Sigmoid colon (tissue), 7 donors: ENCODE measurements around the gene SPOCD1. TPM values are rescaled to one million over a fixed set of nuclear protein-coding genes. Genes with fewer than 3 reads are reported as not detected.
A peak's percentile ranks its signal among the peaks of the same experiment; 100 is the strongest.

Experiments used
- DNase-seq: peaks from one replicate; pipeline ENCODE4 v3.0.0-alpha.2; 2019
- H3K27ac ChIP-seq, 4 donors: fragments of 200-600 bp; sonication (generic); one replicate each; pipeline ENCODE4 v1.5.1; 2016 to 2019; ENCODE audit warnings: mild to moderate bottlenecking in 1 of 4
- H3K27me3 ChIP-seq, 3 donors: fragments of 200-600 bp; sonication (generic); one replicate each; pipeline ENCODE4 v1.5.1; 2019; ENCODE audit warnings: mild to moderate bottlenecking in 1 of 3
- H3K36me3 ChIP-seq, 4 donors: fragments of 200-600 bp; sonication (generic); one replicate each; pipeline ENCODE4 v1.5.1; 2016 to 2019
- H3K4me1 ChIP-seq, 4 donors: fragments of 200-600 bp; sonication (generic); one replicate each; pipeline ENCODE4 v1.5.1; 2017 to 2019
- H3K4me3 ChIP-seq, 4 donors: fragments of 200-600 bp; sonication (generic); one replicate each; pipeline ENCODE4 v1.5.1; 2017 to 2019; ENCODE audit warnings: mild to moderate bottlenecking in 2 of 4, moderate library complexity in 1 of 4
- H3K9me3 ChIP-seq, 4 donors: fragments of 200-600 bp in 3 of 4; sonication (generic) in 3 of 4; one replicate each; pipeline versions ENCODE4 v1.5.1 to v1.6.1; 2013 to 2019
- EP300 ChIP-seq, 4 donors: sonication (generic); formaldehyde crosslinking; IDR thresholded peaks; one replicate each; pipeline ENCODE4 v1.6.1; 2017; ENCODE audit warnings: antibody characterized with exemption in 4 of 4
- POLR2A ChIP-seq, 2 donors: fragments of 450-650 bp; IDR thresholded peaks; one replicate each; pipeline ENCODE4 v1.6.1; 2016; ENCODE audit warnings: antibody characterized with exemption in 2 of 2, mild to moderate bottlenecking in 2 of 2, moderate library complexity in 2 of 2
- POLR2AphosphoS5 ChIP-seq, 4 donors: sonication (generic); formaldehyde crosslinking; IDR thresholded peaks; one replicate each; pipeline ENCODE4 v1.6.1; 2017; ENCODE audit warnings: antibody characterized with exemption in 4 of 4
- WGBS, 2 donors: extraction: QIAGEN DNeasy Blood & Tissue Kit; methylation state at CpG; one replicate each; pipeline ENCODE4 v1.1.7; 2013; 5-methylcytosine and 5-hydroxymethylcytosine counted together
- intact Hi-C: fragments of 100-400 bp; cut with DNase I; formaldehyde crosslinking; loops from one replicate; pipeline ENCODE4 v1.15.1; 2023
- polyA plus RNA-seq, 3 donors: library from polyadenylated mRNA; stranded (reverse); fragments of 200-250 nt; gene quantifications; one replicate each; pipeline ENCODE4 v1.2.3, GENCODE V29; 2013
- total RNA-seq, 4 donors: library from RNA; depleted of rRNA; stranded (reverse); fragments of >200 nt; gene quantifications; one replicate each; pipeline ENCODE4 v1.1.0, GENCODE V29; 2016
- TF ChIP-seq, protein P1 (sequence below), 4 experiments: fragments of 450-650 bp in 3 of 4; fragments of 200-600 bp in 1 of 4; IDR thresholded peaks; one replicate each; pipeline ENCODE4 v1.5.1; 2016 to 2019; ENCODE audit warnings: antibody characterized with exemption in 4 of 4, mild to moderate bottlenecking in 3 of 4, moderate library complexity in 2 of 4
- donor health status: healthy with polysubstance abuse.
- donor health status: Bipolar disorder and iron deficiency.
- donor health status: healthy.

SPOCD1 gene
- total and polyA plus RNA-seq, 7 donors: 0.14 to 0.70 (median 0.55) TPM; not detected in 4

DNA sequence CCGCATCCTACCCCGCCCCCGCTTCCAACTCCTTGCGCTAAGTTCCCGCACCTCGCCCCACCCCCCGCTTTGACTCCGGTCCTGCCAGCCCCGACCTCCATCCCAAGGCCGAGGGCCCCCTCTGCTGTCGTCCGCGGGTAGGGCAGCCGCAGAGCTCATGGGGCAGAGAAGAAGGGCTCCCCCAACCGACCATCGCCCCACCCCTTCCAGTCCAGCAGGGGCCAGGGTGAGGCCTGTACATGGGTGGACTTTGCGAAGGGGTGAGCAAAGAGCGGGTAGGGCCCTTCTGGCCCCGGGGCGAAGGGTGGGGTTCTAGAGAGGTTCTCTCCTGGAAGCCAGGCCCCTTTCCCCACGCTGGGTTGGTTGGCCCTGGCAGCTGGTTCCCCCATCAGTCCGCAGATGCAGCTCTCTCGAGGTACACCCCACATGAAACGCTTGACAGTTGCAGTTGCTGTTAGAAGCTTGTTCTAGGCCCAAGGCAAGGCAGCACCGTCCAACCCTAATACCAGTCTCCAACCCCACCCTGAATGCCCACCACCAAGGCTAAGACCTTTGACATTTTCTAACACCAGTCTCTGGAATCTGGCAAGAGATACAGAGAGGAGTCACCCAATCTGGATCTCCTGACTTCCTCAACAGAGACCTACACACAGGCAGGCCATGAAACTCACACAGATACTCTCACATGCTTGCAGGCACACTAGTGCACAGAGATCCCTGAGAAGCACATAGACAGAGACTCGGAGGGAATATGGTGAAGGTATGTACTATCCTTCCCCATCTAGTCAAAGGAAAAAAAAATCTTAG, 26.4 kb downstream of the SPOCD1 start:
- no peak for TF ChIP-seq EP300 (IDR thresholded peaks at IDR 0.05)
- TF ChIP-seq, protein P1, sequence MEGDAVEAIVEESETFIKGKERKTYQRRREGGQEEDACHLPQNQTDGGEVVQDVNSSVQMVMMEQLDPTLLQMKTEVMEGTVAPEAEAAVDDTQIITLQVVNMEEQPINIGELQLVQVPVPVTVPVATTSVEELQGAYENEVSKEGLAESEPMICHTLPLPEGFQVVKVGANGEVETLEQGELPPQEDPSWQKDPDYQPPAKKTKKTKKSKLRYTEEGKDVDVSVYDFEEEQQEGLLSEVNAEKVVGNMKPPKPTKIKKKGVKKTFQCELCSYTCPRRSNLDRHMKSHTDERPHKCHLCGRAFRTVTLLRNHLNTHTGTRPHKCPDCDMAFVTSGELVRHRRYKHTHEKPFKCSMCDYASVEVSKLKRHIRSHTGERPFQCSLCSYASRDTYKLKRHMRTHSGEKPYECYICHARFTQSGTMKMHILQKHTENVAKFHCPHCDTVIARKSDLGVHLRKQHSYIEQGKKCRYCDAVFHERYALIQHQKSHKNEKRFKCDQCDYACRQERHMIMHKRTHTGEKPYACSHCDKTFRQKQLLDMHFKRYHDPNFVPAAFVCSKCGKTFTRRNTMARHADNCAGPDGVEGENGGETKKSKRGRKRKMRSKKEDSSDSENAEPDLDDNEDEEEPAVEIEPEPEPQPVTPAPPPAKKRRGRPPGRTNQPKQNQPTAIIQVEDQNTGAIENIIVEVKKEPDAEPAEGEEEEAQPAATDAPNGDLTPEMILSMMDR (IDR thresholded peaks at IDR 0.05): peak; percentile 93 to 98 (median 96)
- TF ChIP-seq POLR2AphosphoS5 (IDR thresholded peaks at IDR 0.05): peak in 2 of 4 donors; percentile 35 to 44
- TF ChIP-seq POLR2A (IDR thresholded peaks at IDR 0.05): no peak
- WGBS, 2 donors: 9 to 15% methylated on average over 26 of the region's 26 CpGs
- DNase-seq: peak; percentile 97
- intact Hi-C loops: loop anchor here (1.0 to 5.0 kb wide), 5 partner anchors 27 to 227 kb away; no protein-coding TSS in a partner anchor
- H3K4me3 ChIP-seq: peak overlapping the region; percentile 44 to 67 (median 60)
- no peaks in the 10 kb centered on the region for H3K9me3 ChIP-seq
- H3K27me3 ChIP-seq: no peaks in the 10 kb centered on the region
- no peaks in the 10 kb centered on the region for H3K36me3 ChIP-seq
- peak overlapping the region; percentile 80 to 84 (median 82) for H3K27ac ChIP-seq
- H3K4me1 ChIP-seq: peaks cover 0 to 9% (median 4%) of the 10 kb centered on the region in 4 donors

DNA sequence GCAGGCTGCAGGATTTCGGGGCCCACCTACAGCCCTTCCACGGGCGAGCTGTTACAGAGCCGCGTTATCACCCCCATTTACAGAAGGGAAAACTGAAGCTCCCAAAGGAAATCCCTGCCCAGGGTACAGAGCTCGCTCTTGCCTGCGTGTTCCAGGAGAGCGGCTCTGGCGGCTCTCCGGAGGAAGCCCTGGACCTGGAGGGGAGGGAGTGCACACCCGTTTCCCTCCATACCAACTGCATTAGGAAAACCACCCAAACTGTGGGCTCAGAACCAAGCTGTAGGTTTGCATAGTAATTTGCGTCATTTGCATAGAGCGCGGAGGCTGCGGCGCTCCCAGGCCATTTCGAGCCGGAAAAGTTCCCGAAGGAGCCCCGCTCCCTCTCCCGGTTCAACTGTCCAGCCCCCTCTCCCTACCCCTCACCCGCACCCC, 27.0 kb downstream of the SPOCD1 start:
- intact Hi-C loops: loop anchor here (1.0 to 5.0 kb wide), 5 partner anchors 27 to 227 kb away; no protein-coding TSS in a partner anchor
- WGBS, 2 donors: 1% methylated on average over 22 of the region's 22 CpGs
- DNase-seq: no peak
- Histone ChIP-seq H3K27me3 (no peaks in the 10 kb centered on the region), H3K36me3 (no peaks in the 10 kb centered on the region), H3K4me3 (peak overlapping the region; percentile 44 to 67 (median 60)), H3K9me3 (no peaks in the 10 kb centered on the region), H3K27ac (peak overlapping the region; percentile 80 to 84 (median 82)), H3K4me1 (peaks cover 0 to 9% (median 4%) of the 10 kb centered on the region in 4 donors)
- TF ChIP-seq POLR2A (IDR thresholded peaks at IDR 0.05) (no peak), EP300 (IDR thresholded peaks at IDR 0.05) (no peak), POLR2AphosphoS5 (IDR thresholded peaks at IDR 0.05) (no peak)
- TF ChIP-seq, protein P1 (IDR thresholded peaks at IDR 0.05): no peak

DNA sequence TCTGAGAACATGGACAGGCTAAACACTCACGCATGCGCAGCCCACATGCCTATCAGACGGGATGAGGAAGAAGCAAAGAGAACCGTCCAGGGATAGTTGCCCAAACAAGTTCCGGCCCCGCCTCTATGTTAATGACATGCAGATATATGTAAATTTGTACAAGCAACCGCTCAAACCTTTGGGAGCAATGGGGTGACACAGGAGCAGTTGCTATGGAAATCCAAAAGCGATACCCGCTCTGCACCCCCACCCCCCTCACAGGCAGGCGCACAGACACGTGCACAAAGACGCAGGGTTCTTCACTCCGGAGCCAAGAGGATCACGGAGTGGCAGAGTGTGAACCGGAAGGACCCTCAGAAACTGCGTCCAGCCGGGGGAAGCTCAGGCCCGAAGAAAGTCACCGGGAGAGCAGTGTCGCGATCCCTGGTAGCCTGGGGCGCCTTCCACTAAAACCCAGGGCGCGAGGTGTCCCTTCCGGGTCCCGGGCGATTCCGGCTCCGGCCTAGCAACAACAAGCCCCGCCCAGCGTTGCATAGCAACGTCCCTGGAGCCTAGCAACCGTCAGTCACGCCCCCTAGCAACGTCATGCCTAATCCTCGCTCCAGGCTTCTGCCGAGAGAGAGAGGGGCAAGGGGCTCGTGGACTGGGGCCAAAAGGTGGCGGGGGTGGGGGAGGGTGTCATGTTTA, 27.5 kb downstream of the SPOCD1 start:
- peak; percentile 96 for DNase-seq
- H3K36me3 ChIP-seq: no peaks in the 10 kb centered on the region
- H3K9me3 ChIP-seq: no peaks in the 10 kb centered on the region
- WGBS, 2 donors: 2 to 4% methylated on average over 39 of the region's 39 CpGs
- peak overlapping the region; percentile 80 to 84 (median 82) for H3K27ac ChIP-seq
- no peaks in the 10 kb centered on the region for H3K27me3 ChIP-seq
- H3K4me3 ChIP-seq: peak overlapping the region; percentile 44 to 67 (median 60)
- intact Hi-C loops: loop anchor here (2.0 to 5.0 kb wide), 3 partner anchors 73 to 226 kb away; no protein-coding TSS in a partner anchor
- peaks cover 0 to 9% (median 4%) of the 10 kb centered on the region in 4 donors for H3K4me1 ChIP-seq
- TF ChIP-seq POLR2AphosphoS5 (IDR thresholded peaks at IDR 0.05): peak in 2 of 4 donors; percentile 56 to 62
- no peak for TF ChIP-seq EP300 (IDR thresholded peaks at IDR 0.05)
- TF ChIP-seq POLR2A (IDR thresholded peaks at IDR 0.05): no peak

DNA sequence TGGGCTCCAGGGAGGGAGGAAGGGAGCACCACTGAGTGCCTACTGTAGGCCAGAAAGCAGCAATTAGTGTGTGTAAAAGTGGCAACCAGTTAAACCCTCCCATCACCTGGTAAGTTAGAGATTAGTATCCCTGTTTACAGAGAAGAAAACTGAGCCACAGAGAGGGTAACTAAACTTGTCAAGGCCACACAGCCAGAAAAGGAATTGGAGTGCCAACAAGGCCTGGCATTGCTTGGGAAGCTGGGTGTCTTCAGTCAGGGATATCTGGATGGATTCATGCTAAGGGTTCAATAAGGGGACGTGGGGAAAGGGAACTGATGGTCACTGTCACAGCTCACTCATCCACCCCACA, 28.1 kb downstream of the SPOCD1 start:
- Histone ChIP-seq H3K4me3 (peak overlapping the region in 2 of 4 donors; percentile 58 to 67), H3K36me3 (no peaks in the 10 kb centered on the region), H3K27ac (peak overlapping the region; percentile 80 to 84 (median 82)), H3K4me1 (peaks cover 0 to 9% (median 4%) of the 10 kb centered on the region in 4 donors), H3K27me3 (no peaks in the 10 kb centered on the region), H3K9me3 (no peaks in the 10 kb centered on the region)
- 35 to 54% methylated on average over 1 of the region's 1 CpG for WGBS, 2 donors
- intact Hi-C loops: loop anchor here (2.0 to 5.0 kb wide), 3 partner anchors 73 to 225 kb away; no protein-coding TSS in a partner anchor
- TF ChIP-seq EP300 (IDR thresholded peaks at IDR 0.05) (no peak), POLR2A (IDR thresholded peaks at IDR 0.05) (no peak), POLR2AphosphoS5 (IDR thresholded peaks at IDR 0.05) (no peak)
- TF ChIP-seq, protein P1 (IDR thresholded peaks at IDR 0.05): no peak
- DNase-seq: no peak
